Liver (tissue), 3 donors: ENCODE results near the gene IFT122.

Experiments used
- FOXA1 ChIP-seq: IDR thresholded peaks from 2 replicates; pipeline ENCODE4 v1.6.1; 2016; ENCODE audit warnings: antibody characterized with exemption
- HNF4G ChIP-seq: IDR thresholded peaks from 2 replicates; pipeline ENCODE4 v1.6.1; 2016; ENCODE audit warnings: antibody characterized with exemption
- JUND ChIP-seq, 2 donors: IDR thresholded peaks; 2 replicates each; pipeline ENCODE4 v1.6.1; 2016; ENCODE audit warnings: antibody characterized with exemption in 2 of 2
- NR2F2 ChIP-seq: IDR thresholded peaks from 2 replicates; pipeline ENCODE4 v1.6.1; 2016; ENCODE audit warnings: antibody characterized with exemption
- RAD21 ChIP-seq, 2 donors: IDR thresholded peaks; 2 replicates each; pipeline ENCODE4 v1.6.1; 2016; ENCODE audit warnings: antibody characterized with exemption in 2 of 2, mild to moderate bottlenecking in 2 of 2
- SP1 ChIP-seq: IDR thresholded peaks from 2 replicates; pipeline ENCODE4 v1.6.1; 2018; ENCODE audit warnings: antibody characterized with exemption, mild to moderate bottlenecking
- TAF1 ChIP-seq: conservative IDR thresholded peaks from 2 replicates; pipeline ENCODE4 v1.6.1; 2016; ENCODE audit warnings: antibody characterized with exemption, mild to moderate bottlenecking
- YY1 ChIP-seq: IDR thresholded peaks from 2 replicates; pipeline ENCODE4 v1.6.1; 2016; ENCODE audit warnings: antibody characterized with exemption, mild to moderate bottlenecking
- TF ChIP-seq, protein P1 (sequence below): IDR thresholded peaks from 2 replicates; pipeline ENCODE4 v1.6.1; 2016; ENCODE audit warnings: antibody characterized with exemption
- TF ChIP-seq, protein P2 (sequence below): fragments of 150-350 bp; IDR thresholded peaks from 2 replicates; pipeline ENCODE4 v1.5.1; 2017; ENCODE audit warnings: improper control_type of control experiment, low read depth, low read length; ENCODE audit not compliant: missing input control
- TF ChIP-seq, protein P3 (sequence below): IDR thresholded peaks from 2 replicates; pipeline ENCODE4 v1.6.1; 2016; ENCODE audit warnings: antibody characterized with exemption, mild to moderate bottlenecking
- donor health status: healthy.
- donor health status: healthy.

DNA sequence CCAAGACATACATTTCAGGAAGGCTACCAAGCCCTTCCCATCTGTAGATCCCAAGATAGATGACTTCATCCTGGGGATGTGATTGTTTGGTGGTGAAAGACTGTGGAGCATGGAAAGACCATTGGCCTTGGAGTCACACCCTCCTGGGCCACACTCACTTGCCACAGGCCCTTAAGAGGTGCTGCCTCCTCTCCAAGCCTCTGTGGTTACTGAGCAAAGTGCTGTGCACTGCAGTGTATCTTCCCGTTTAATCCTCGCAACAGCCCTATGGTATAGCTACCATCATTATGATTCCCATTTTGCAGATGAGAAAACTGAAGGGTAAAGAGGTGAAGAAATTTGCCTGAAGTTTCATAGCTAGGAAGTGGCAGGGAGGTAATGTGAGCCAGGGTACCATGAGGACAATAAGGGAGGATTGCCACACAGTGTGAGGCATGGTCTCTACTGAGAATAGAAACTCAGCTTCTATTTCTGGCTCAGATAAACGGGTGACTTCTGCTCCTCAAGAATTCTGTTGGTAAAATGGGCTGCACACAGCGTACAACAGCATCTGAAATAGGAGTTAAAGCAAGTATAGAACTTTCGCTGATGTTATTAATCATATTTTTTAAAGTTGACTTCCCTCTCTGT is 64.6 kb downstream of the IFT122 start:
- TF ChIP-seq, protein P1, sequence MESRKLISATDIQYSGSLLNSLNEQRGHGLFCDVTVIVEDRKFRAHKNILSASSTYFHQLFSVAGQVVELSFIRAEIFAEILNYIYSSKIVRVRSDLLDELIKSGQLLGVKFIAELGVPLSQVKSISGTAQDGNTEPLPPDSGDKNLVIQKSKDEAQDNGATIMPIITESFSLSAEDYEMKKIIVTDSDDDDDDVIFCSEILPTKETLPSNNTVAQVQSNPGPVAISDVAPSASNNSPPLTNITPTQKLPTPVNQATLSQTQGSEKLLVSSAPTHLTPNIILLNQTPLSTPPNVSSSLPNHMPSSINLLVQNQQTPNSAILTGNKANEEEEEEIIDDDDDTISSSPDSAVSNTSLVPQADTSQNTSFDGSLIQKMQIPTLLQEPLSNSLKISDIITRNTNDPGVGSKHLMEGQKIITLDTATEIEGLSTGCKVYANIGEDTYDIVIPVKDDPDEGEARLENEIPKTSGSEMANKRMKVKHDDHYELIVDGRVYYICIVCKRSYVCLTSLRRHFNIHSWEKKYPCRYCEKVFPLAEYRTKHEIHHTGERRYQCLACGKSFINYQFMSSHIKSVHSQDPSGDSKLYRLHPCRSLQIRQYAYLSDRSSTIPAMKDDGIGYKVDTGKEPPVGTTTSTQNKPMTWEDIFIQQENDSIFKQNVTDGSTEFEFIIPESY: no peak
- TF ChIP-seq YY1: no peak
- no peak for TF ChIP-seq JUND (IDR thresholded peaks at IDR 0.05)
- TF ChIP-seq, protein P2, sequence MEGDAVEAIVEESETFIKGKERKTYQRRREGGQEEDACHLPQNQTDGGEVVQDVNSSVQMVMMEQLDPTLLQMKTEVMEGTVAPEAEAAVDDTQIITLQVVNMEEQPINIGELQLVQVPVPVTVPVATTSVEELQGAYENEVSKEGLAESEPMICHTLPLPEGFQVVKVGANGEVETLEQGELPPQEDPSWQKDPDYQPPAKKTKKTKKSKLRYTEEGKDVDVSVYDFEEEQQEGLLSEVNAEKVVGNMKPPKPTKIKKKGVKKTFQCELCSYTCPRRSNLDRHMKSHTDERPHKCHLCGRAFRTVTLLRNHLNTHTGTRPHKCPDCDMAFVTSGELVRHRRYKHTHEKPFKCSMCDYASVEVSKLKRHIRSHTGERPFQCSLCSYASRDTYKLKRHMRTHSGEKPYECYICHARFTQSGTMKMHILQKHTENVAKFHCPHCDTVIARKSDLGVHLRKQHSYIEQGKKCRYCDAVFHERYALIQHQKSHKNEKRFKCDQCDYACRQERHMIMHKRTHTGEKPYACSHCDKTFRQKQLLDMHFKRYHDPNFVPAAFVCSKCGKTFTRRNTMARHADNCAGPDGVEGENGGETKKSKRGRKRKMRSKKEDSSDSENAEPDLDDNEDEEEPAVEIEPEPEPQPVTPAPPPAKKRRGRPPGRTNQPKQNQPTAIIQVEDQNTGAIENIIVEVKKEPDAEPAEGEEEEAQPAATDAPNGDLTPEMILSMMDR: no peak
- no peak for TF ChIP-seq TAF1
- TF ChIP-seq HNF4G: no peak
- no peak for TF ChIP-seq RAD21 (IDR thresholded peaks at IDR 0.05)
- TF ChIP-seq SP1: no peak
- TF ChIP-seq FOXA1: no peak
- TF ChIP-seq, protein P3, sequence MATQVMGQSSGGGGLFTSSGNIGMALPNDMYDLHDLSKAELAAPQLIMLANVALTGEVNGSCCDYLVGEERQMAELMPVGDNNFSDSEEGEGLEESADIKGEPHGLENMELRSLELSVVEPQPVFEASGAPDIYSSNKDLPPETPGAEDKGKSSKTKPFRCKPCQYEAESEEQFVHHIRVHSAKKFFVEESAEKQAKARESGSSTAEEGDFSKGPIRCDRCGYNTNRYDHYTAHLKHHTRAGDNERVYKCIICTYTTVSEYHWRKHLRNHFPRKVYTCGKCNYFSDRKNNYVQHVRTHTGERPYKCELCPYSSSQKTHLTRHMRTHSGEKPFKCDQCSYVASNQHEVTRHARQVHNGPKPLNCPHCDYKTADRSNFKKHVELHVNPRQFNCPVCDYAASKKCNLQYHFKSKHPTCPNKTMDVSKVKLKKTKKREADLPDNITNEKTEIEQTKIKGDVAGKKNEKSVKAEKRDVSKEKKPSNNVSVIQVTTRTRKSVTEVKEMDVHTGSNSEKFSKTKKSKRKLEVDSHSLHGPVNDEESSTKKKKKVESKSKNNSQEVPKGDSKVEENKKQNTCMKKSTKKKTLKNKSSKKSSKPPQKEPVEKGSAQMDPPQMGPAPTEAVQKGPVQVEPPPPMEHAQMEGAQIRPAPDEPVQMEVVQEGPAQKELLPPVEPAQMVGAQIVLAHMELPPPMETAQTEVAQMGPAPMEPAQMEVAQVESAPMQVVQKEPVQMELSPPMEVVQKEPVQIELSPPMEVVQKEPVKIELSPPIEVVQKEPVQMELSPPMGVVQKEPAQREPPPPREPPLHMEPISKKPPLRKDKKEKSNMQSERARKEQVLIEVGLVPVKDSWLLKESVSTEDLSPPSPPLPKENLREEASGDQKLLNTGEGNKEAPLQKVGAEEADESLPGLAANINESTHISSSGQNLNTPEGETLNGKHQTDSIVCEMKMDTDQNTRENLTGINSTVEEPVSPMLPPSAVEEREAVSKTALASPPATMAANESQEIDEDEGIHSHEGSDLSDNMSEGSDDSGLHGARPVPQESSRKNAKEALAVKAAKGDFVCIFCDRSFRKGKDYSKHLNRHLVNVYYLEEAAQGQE: no peak
- TF ChIP-seq NR2F2: no peak
